Keratinocyte (primary cell): ENCODE data around the gene RPH3AL.

Experiments
- EZH2 ChIP-seq: IDR thresholded peaks from one replicate; pipeline ENCODE4 v1.6.1; 2012; ENCODE audit warnings: inconsistent platforms, mild to moderate bottlenecking, low read length, moderate library complexity
- TF ChIP-seq, protein P1 (sequence below), 3 experiments: IDR thresholded peaks in 1 of 3; conservative IDR thresholded peaks in 1 of 3; optimal IDR thresholded peaks in 1 of 3; 2 replicates in 2 of 3; 3 replicates in 1 of 3; pipeline versions ENCODE3 to v1.5.1; 2011; ENCODE audit warnings: low read length in 3 of 3, mild to moderate bottlenecking in 3 of 3, moderate library complexity in 2 of 3, control low read depth in 1 of 3, inconsistent platforms in 1 of 3; ENCODE audit not compliant: insufficient read depth in 2 of 3; ENCODE audit errors: extremely low read depth in 1 of 3

- TF ChIP-seq, protein P1, sequence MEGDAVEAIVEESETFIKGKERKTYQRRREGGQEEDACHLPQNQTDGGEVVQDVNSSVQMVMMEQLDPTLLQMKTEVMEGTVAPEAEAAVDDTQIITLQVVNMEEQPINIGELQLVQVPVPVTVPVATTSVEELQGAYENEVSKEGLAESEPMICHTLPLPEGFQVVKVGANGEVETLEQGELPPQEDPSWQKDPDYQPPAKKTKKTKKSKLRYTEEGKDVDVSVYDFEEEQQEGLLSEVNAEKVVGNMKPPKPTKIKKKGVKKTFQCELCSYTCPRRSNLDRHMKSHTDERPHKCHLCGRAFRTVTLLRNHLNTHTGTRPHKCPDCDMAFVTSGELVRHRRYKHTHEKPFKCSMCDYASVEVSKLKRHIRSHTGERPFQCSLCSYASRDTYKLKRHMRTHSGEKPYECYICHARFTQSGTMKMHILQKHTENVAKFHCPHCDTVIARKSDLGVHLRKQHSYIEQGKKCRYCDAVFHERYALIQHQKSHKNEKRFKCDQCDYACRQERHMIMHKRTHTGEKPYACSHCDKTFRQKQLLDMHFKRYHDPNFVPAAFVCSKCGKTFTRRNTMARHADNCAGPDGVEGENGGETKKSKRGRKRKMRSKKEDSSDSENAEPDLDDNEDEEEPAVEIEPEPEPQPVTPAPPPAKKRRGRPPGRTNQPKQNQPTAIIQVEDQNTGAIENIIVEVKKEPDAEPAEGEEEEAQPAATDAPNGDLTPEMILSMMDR (optimal IDR thresholded peaks at IDR 0.05 in 1 of 3, IDR thresholded peaks at IDR 0.05 in 1 of 3, conservative IDR thresholded peaks at IDR 0.05 in 1 of 3; ENCODE audit: extremely low read depth in 1 of 3, insufficient read depth in 2 of 3, low read length in 3 of 3) = no peak
- no peak for TF ChIP-seq EZH2
Measured at GRCh38 chr17:381941-382643, 29.5 kb upstream of the RPH3AL start.
